OCI-LY7 (cell line): ENCODE measurements around the gene PALS1. TPM values are rescaled to one million over a fixed set of nuclear protein-coding genes. Genes with fewer than 3 reads are reported as not detected.

Source experiments
- Bru-seq: library from RNA; stranded (reverse); fragments of 400-500 nt; gene quantifications from one replicate; lab custom pipeline; 2021; lab: Mats Ljungman, UMichigan
- BruChase-seq, 2 experiments: library from RNA; stranded (reverse); fragments of 400-500 nt; gene quantifications; one replicate each; lab custom pipeline; 2021; lab: Mats Ljungman, UMichigan
- BruUV-seq: library from RNA; stranded (reverse); fragments of 400-500 nt; replicated peaks from 2 replicates; lab custom pipeline; 2021; lab: Mats Ljungman, UMichigan
- CTCF ChIA-PET: fragments of 300-600 bp; sonication (Branson Sonifier 250); formaldehyde crosslinking; loops from one replicate; lab custom pipeline; 2022; ENCODE audit warnings: antibody characterized with exemption; ENCODE audit not compliant: unreplicated experiment; lab: Charles Lee
- POLR2A ChIA-PET: fragments of 300-600 bp; sonication (Branson Sonifier 250); formaldehyde crosslinking; loops from one replicate; lab custom pipeline; 2022; ENCODE audit warnings: antibody characterized with exemption; lab: Charles Lee
- DNase-seq: peaks from one replicate; pipeline ENCODE4 v3.0.0-alpha.2; 2015; ENCODE audit warnings: low spot score
- H2AFZ ChIP-seq: fragments of 200-600 bp; sonication (generic), shearing (Covaris generic); 2 replicates; pipeline ENCODE4 v1.6.1; 2014; ENCODE audit warnings: mild to moderate bottlenecking, antibody characterized with exemption, low read length, moderate library complexity
- H3K27ac ChIP-seq: fragments of 200-600 bp; sonication (generic); 2 replicates; pipeline ENCODE4 v1.5.1; 2014; ENCODE audit warnings: mixed run types, low read depth, mild to moderate bottlenecking, moderate library complexity, low read length, inconsistent platforms; ENCODE audit not compliant: poor library complexity, severe bottlenecking
- H3K36me3 ChIP-seq: fragments of 200-600 bp; sonication (generic); 2 replicates; pipeline ENCODE4 v1.6.1; 2014; ENCODE audit warnings: mild to moderate bottlenecking, antibody characterized with exemption, low read length, moderate library complexity, mixed read lengths; ENCODE audit not compliant: insufficient read depth
- H3K4me1 ChIP-seq: fragments of 200-600 bp; sonication (generic); 2 replicates; pipeline ENCODE4 v1.5.1; 2014; ENCODE audit warnings: mild to moderate bottlenecking, low read length; ENCODE audit not compliant: insufficient read depth, poor library complexity, severe bottlenecking
- H3K4me2 ChIP-seq: fragments of 200-600 bp; sonication (generic); 2 replicates; pipeline ENCODE4 v1.6.1; 2014; ENCODE audit warnings: mild to moderate bottlenecking, low read length
- H3K4me3 ChIP-seq: fragments of 200-600 bp; sonication (generic); 2 replicates; pipeline ENCODE4 v1.5.1; 2014; ENCODE audit warnings: mild to moderate bottlenecking, low read depth, low read length; ENCODE audit not compliant: poor library complexity, severe bottlenecking
- H3K79me2 ChIP-seq: fragments of 200-600 bp; sonication (generic); 2 replicates; pipeline ENCODE4 v1.6.1; 2016; ENCODE audit warnings: low read depth, mild to moderate bottlenecking, low read length, moderate library complexity, mixed read lengths; ENCODE audit not compliant: insufficient read depth
- H3K9me2 ChIP-seq: fragments of 200-600 bp; sonication (generic); 2 replicates; pipeline ENCODE4 v1.6.1; 2016; ENCODE audit warnings: mild to moderate bottlenecking, low read length, mixed read lengths; ENCODE audit not compliant: insufficient read depth
- H3K9me3 ChIP-seq: fragments of 200-600 bp; sonication (generic); 2 replicates; pipeline ENCODE4 v1.6.1; 2014; ENCODE audit warnings: mild to moderate bottlenecking, mixed run types, low read length, mixed read lengths
- H4K20me1 ChIP-seq: fragments of 200-600 bp; sonication (generic); 2 replicates; pipeline ENCODE4 v1.6.1; 2014; ENCODE audit warnings: mild to moderate bottlenecking, antibody characterized with exemption, low read length, moderate library complexity, mixed read lengths; ENCODE audit not compliant: insufficient read depth
- EZH2phosphoT487 ChIP-seq: fragments of 200-600 bp; sonication (generic); IDR thresholded peaks from 2 replicates; pipeline ENCODE4 v1.6.1; 2018; ENCODE audit warnings: low read depth, borderline replicate concordance, mild to moderate bottlenecking, mixed run types, antibody characterized with exemption, low read length, moderate library complexity, mixed read lengths
- intact Hi-C: fragments of 100-400 bp; cut with micrococcal nuclease; formaldehyde crosslinking; loops from one replicate; pipeline ENCODE4 v1.10.0; 2022; ENCODE audit not compliant: unreplicated experiment
- long read RNA-seq: library from polyadenylated mRNA; stranded (forward); transcript quantifications from one replicate; pipeline ENCODE4 v2.0.0, GENCODE V29; 2022
- total RNA-seq, 2 experiments: library from RNA; depleted of rRNA in 1 of 2; stranded (reverse); fragments of >200 nt in 1 of 2; shearing (Covaris generic) in 1 of 2; gene quantifications; 2 replicates each; pipeline ENCODE4 v1.2.3, GENCODE V29; 2014 to 2022
- TF ChIP-seq, protein P1 (sequence below): fragments of 200-600 bp; sonication (generic); conservative IDR thresholded peaks from 2 replicates; pipeline ENCODE4 v1.5.1; 2014; ENCODE audit warnings: mild to moderate bottlenecking, antibody characterized with exemption, low read length, moderate library complexity, mixed read lengths

PALS1 gene
- 14.1 and 14.5 TPM in 2 replicates for total RNA-seq (2014; rRNA removed; shearing (Covaris generic))
- 19.6 and 23.8 TPM in 2 replicates for total RNA-seq (2022)
- percentile 76 among the genes with signal in this experiment for Bru-seq, nascent RNA
- BruChase-seq, experiment 1, labeled RNA remaining after a 6-hour chase: percentile 65 among the genes with signal in this experiment
- BruChase-seq, experiment 2, labeled RNA remaining after a 2-hour chase: percentile 72 among the genes with signal in this experiment
- long read RNA-seq, full-length matches to known transcripts: 10 of 28 reads
- long read RNA-seq, partial matches to known transcripts: 4 of 28 reads
- long read RNA-seq, other reads (novel, unspliced or antisense): 14 of 28 reads

DNA sequence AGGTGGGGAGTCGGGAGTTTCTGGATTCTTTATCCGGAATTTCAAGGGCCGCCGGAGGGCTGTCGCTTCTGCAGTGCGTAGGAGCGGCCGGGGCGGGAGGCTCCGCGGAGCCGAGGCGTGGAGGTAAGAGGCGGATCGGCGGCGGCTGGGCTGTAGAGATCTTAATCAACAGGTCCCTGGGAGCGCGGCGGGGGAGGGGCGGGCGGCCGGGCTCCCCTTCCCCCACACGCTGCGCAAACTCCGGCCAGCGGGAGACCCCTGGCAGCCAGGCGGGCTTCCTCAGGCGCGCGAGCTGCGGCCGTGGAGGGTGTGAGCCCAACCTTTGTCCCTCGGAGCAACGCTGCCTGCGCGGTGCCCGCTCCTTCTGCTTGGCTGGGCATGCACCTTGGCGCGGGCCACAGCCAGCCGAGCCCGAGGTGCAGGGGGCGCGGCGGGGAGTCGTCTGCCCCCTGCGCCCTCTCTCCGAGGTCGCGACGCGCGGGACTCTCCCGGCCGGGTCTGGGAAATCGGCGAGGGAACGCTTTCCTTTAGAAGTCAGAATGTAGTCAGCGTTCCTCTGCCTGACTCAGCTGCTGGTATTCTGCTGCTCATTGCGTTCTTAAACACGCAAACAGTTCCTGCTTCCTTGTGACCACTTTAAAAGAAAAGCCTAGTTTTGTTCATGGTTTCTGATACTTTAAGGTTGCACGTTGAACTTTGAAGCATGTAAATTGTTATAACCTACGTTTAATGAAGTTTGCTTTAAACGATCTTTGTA is at the start of gene PALS1:
Gene PALS1, plus strand, starts transcription at position 25 of the 757 bp plus-strand sequence. CDS start 37,736 bp downstream, outside the sequence.
- peaks cover 15% of the 10 kb centered on the region for H3K4me1 ChIP-seq
- peak within 1 kb of the TSS; percentile 79 for H3K4me3 ChIP-seq
- intact Hi-C loops: loop anchor here (1.0 to 2.0 kb wide), 2 partner anchors 119 to 247 kb away; partner anchors contain the start of genes EIF2S1 and TMEM229B
- H3K4me2 ChIP-seq: peak within 1 kb of the TSS; percentile 93
- H3K27ac ChIP-seq: peak within 1 kb of the TSS; percentile 57
- H3K9me3 ChIP-seq: peaks cover 13% of the 10 kb centered on the region; the same call in 1 of the 2 replicates
- no TSS peak for BruUV-seq
- H3K79me2 ChIP-seq: peaks cover 40% of the 10 kb centered on the region
- ChIA-PET POLR2A (interaction anchor here (0.9 to 1.4 kb wide), 2 partner anchors 9 to 15 kb away, joined by 3 read pairs; no protein-coding TSS in a partner anchor), CTCF (no interaction called here)
- peak; percentile 68 for DNase-seq
- TF ChIP-seq, protein P1, sequence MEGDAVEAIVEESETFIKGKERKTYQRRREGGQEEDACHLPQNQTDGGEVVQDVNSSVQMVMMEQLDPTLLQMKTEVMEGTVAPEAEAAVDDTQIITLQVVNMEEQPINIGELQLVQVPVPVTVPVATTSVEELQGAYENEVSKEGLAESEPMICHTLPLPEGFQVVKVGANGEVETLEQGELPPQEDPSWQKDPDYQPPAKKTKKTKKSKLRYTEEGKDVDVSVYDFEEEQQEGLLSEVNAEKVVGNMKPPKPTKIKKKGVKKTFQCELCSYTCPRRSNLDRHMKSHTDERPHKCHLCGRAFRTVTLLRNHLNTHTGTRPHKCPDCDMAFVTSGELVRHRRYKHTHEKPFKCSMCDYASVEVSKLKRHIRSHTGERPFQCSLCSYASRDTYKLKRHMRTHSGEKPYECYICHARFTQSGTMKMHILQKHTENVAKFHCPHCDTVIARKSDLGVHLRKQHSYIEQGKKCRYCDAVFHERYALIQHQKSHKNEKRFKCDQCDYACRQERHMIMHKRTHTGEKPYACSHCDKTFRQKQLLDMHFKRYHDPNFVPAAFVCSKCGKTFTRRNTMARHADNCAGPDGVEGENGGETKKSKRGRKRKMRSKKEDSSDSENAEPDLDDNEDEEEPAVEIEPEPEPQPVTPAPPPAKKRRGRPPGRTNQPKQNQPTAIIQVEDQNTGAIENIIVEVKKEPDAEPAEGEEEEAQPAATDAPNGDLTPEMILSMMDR: no peak
- TF ChIP-seq EZH2phosphoT487: no peak
- H3K36me3 ChIP-seq: peaks cover 13% of the 10 kb centered on the region; the same call in 1 of the 2 replicates
- H2AFZ ChIP-seq: peak within 1 kb of the TSS; percentile 96
- peaks cover 7% of the 10 kb centered on the region; the same call in 1 of the 2 replicates for H4K20me1 ChIP-seq
- H3K9me2 ChIP-seq: no peaks in the 10 kb centered on the region

DNA sequence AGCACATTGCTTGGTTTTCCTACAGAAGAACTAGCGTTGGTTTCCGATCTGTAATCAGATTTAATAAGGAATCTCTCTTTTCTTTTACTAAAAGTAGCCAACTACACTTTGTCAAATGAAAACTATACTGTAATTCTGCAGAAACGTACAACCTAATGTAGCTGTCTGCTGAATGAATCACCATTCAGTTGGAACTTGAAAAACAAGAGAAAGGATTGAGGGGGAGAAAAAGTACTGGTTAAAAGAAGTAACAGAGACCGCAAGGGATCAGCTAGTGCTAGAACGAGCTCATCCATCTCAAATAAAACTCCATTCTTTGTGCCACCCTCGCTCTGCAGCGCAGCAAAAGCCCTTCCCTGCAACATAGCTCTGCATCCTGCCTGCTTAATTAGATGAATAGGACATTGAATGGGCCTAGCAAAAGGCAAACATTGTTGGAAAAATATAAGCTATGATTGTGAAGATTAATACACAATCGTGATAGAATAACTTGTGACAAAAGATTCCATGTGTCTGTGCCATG is 49.4 kb upstream of the PALS1 start:
- Histone ChIP-seq H3K79me2 (no peaks in the 10 kb centered on the region), H4K20me1 (no peaks in the 10 kb centered on the region), H3K27ac (no peak overlapping the region), H3K4me2 (no peak overlapping the region), H3K9me2 (no peaks in the 10 kb centered on the region), H3K4me3 (no peak overlapping the region), H3K4me1 (no peaks in the 10 kb centered on the region), H3K36me3 (no peaks in the 10 kb centered on the region), H3K9me3 (no peaks in the 10 kb centered on the region), H2AFZ (no peak overlapping the region)
- BruUV-seq: no TSS peak
- DNase-seq: no peak
- ChIA-PET POLR2A (interaction anchor here (0.5 to 0.6 kb wide), 3 partner anchors 20 to 99 kb away, joined by 3 to 4 read pairs (median 3); no protein-coding TSS in a partner anchor), CTCF (no interaction called here)
- TF ChIP-seq, protein P1: no peak
- TF ChIP-seq EZH2phosphoT487: no peak
- intact Hi-C loops: no loop called here
